HG03565 (cell line): ENCODE measurements around the gene SLFN5.
"Not testable (repeated sequence)": the region's sequence is repeated elsewhere in the genome, so short reads cannot be mapped to it uniquely, and the experiment has no call there.

ENCODE experiments used
- ATAC-seq: cut with Tn5 transposase; IDR thresholded peaks from one replicate; pipeline ENCODE4 v1.9.1; 2021; ENCODE audit warnings: mild to moderate bottlenecking, moderate library complexity; ENCODE audit not compliant: unreplicated experiment

The SLFN5 gene

DNA sequence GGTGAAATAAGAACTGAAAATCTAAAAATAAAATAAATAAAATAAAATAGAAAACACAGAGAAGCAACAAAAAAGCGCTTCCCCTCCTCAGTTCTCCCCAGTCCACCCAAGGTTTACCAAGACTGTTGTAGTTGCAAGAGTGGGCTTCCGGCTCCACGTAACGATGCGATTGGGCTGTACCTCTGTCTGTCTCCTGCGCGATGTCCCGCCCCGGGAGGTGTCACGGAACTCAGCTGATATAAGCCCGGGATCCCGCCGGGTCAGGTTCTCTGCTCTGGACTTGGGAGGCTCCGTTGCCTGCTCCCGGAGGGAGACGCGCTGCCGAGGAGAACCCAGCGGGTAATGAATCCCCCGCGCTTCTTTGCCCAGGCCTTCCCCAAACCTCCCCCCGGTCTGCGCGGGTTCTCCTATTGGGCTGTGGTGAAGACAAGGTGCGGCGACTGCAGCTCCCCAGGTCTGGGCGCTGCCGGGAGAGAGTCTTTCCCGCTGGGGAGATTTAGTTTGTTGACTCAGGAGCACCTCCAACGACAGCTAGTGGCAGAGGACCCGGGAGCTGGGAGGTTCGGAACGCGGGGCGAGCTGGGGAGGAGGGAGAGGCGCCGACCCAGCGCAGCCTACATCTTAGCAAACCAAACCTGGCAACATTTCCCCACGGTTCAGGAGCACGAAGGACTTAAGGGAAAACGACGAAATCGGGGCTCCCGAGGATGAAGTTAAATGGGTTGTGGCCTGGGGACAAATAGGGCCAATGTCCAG, at the start of gene SLFN5:
Gene SLFN5 (plus strand): TSS at position 268 of the 756 bp plus-strand sequence. CDS start 15,619 bp downstream, outside the sequence.
- ATAC-seq = peak; percentile 48

DNA sequence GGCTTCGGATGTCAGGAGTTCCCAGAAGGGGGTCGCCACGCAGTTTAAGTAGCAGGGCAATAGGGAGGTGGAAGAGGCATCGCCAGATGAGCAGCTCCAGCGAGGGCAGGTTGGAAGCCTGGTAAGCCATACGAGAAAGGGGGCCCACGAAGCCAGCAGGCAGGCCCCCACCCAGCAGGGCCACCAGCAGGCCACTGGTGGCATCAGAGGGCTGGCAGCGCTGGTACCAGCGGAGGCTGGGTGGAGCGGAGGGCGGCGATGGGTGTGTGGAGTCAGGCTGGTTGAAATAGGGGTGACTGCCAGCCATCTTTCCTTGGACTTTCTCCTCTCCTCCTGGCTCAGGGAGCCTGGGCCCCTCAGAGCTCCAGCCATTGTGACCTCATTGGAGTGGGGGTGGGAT, 48.9 kb upstream of the SLFN5 start, which contains the start of gene SLC35G3:
Gene SLC35G3 (minus strand): TSS at position 393 of the 400 bp plus-strand sequence. CDS start 86 bp downstream, at position 307.
- ATAC-seq = not testable (repeated sequence)

DNA sequence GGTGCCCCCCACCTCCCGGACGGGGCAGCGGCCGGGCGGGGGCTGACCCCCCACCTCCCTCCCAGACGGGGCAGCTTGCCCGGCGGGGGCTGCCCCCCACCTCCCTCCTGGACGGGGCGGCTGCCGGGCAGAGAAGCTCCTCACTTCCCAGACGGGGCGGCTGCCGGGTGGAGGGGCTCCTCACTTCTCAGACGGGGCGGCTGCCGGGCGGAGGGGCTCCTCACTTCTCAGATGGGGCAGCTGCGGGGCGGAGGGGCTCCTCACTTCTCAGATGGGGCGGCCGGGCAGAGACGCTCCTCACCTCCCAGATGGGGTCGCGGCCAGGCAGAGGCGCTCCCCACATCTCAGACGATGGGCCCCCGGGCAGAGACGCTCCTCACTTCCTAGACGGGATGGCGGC, 47.8 kb upstream of the SLFN5 start:
- ATAC-seq = not testable (repeated sequence)

DNA sequence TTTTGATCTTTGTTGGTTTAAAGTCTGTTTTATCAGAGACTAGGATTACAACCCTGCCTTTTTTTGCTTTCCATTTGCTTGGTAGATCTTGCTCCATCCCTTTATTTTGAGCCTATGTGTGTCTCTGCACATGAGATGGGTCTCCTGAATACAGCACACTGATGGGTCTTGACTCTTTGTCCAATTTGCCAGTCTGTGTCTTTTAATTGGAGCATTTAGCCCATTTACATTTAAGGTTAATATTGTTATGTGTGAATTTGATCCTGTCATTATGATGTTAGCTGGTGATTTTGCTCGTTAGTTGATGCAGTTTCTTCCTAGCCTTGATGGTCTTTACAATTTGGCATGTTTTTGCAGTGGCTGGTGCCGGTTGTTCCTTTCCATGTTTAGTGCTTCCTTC, 40.3 kb upstream of the SLFN5 start:
- ATAC-seq = not testable (repeated sequence)

DNA sequence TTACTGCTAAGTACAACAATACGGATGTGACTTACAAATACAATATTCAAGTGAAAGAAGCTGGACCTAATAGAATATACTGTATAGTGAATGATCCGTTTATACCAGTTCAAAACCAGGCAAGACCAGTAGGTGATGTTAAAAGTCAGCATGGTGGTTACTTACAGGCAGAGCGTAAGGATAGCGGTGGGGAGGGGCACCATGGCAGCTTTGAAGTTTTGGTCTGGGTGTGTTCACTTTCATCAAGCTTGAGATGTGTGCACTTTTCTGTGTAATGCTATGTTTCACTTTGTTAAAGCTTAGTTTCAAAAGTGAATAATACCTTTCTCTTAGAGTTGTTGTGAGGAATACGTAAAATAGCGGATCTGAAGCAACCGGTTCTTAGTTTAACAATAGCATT, 32.1 kb upstream of the SLFN5 start:
- no peak for ATAC-seq

DNA sequence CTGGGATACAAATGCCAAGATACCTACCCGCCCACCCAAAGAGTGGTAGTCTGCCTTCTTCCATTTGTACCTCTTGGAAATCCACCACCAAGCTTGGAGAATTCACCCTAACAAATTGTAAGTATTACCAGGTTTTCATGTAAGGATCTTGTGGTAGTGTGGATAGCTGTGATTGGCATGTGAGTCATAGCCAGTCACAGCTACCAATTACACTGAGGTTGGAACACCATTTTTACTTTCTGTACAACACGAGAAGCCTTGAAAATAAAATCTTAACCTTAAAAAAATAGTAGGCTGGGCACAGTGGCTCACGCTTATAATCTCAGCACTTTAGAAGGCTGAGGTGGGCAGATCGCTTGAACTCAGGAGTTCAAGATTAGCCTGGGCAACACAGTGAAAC, 30.2 kb upstream of the SLFN5 start:
- no peak for ATAC-seq

DNA sequence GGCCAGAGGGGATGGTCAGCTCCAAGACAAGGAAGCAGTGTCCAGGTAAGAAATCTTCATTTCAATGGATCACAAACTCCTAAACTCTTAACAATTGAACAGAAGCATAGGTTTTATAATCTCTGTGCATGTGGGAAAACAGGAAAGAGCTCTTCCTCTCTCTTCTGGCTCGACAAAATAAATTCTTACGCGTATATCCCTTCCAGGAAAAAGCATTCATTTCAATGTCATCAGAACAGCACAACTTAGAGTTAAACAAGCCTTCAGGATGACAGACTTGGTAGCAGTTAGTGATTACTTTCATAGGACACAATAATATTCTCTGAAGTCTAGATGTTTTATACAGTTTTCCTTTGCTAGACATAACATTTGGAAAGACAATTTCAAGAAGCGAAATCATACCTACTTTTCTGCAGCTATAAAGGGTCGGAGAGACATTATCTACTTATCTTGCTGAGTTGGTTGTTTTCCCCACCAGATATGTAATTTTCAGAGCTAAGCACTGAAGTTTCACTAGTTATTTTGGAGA, 29.4 kb upstream of the SLFN5 start:
- no peak for ATAC-seq

DNA sequence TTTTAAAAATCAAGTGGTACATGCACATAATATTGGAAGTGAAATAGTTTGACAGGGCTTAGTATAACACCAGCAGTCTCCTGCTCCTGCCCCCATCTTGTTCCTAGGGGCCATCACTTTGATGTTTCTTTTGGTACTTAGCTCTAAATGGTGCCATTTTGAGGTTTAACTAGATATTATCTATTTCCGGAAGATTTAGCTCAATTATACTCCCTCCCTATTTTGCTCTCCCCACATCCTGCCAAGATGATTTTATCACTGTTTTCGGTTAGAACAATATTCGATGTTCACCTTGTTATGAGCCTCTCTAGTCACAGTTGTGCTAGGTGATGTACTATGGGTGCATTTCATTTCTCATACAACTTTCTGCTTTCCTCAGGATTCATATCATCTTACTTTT, 28.7 kb upstream of the SLFN5 start:
- ATAC-seq = no peak

DNA sequence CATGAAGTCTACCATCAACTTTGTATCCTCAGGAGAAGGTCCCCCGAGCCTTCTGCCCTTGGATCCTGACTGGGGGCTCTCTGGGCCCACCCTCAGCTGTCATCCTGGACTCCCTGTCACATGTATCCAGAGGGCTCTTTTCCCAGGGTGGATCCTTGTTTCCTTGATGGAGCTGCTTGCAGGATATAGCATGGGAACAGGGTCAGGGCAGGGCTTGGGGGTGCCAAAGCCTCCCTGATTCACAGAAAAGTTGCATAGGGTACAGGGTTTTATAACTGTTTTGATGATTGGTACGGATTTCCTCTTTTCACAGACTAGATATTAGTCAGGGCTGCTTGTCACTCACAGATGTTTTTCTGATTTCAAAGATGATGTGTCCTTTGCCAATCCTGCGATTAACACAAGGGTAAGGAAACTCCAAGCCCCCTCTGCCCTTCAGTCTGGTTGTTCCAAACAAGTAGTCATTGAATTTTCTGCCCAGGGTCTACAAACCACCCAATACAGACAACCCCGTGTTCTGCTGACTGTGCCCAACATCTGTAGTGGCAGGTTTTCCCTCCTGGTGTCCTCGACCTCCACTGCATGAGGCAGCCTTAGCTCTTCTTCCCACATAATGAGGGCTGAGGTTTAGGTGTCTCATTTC, 28.1 kb upstream of the SLFN5 start:
- no peak for ATAC-seq

DNA sequence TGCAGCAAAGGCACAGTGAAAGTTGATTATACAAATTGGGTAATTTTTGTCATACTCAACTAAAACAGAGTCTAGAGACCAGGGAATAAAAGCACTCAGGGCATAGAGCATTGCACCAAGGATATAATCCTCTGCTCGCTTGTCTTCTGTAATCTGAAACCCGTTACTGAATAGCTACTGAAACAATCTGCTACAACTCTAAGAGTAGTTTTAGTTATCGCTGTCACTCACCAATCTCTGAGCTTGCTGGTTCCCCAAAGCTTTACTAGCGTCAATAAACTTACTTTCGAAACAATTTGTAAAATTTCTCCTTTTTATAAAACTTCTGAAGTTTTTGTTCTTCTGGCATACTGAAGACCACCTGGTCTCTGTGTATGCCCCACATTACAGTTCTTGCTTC, 25.8 kb upstream of the SLFN5 start:
- ATAC-seq = no peak

DNA sequence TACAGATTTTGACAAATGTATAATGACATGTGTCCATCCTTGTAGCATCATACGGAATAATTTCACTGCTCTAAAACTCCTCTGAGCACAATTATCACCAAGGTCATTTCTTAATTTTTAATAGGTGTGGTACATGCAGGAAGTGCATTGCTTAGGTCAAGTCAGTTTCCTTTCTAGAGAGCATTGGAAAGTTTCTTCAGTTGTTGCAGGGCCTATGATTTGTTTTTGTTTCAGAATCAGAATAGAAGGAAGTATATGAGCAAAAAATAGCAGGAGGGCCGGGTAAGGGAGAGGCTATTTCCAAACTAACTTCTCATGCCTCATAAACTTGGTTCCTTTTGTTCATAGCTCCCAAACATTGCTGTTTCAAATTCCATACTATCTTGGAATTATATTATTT, 24.0 kb upstream of the SLFN5 start:
- ATAC-seq = no peak

DNA sequence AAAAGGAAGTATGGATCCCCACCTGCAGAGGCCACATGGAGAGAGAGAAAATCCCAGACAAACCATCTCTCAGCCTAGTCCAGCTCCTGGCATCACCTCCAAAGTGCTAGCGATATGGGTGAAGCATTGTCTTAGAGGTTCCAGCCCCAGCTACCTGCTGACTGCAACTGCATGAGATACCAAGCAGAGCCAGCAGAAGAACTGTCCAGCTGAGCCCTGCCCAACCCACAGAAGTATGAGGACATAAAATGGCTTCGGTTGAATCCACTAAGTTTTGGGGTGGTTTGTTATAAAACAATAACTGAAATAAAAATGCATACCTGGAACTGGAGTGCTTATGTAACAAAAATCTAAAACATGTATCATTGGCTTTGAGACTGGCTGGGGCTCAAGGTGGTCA, 20.4 kb upstream of the SLFN5 start:
- ATAC-seq = no peak

DNA sequence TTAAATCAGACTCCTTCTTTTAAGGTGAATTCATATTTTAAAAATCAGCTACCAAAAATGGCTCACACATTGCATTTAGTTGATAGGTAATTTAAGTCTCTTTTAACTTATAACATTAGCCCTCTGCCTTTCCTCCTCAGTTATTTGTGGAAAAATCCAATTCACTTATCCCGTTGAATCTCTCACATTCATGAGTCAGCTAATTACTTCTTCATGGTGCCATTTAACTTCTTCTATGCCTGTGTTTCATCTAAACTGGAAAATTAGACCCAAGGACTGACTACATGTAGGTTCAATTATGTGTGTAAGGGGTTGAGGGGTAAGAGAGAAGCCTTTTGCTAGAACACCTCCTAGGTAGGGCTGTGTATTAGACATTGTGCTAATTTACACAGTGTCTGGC, 18.4 kb upstream of the SLFN5 start:
- ATAC-seq = no peak

DNA sequence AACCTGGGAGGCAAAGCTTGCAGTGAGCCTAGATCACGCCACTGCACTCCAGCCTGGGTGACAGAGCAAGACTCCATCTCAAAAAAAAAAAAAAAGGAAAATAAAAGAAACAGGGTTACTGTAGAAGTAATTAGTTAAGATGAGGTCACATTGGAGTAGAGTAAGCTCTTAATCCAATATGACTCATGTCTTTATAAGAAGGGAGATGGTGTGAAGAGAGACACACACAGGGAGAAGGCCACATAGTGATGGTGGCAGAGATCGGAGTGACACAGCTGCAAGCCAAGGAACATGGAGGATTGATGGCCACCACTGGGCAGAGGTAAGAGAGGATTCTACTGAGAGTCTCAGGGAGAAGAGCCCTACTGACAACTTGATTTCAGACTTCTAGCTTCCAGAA, 15.3 kb upstream of the SLFN5 start:
- ATAC-seq = no peak

DNA sequence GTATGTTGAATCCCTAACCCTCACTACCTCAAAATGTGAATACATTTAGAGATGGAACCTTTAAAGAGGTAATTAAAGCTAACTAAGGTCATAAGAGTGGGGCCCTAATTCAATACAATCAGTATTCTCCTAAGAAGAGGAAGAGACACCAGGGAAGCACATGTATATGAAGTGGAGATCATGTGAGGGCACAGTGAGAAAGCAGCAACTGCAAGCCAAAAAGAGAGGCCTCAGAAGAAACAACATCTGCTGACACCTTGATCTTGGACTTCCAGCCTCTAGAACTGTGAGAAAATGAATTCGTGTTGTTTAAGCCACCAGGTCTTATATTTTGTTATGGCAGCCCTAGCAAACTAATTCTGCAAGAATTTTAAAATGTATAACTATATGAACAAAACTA, 13.2 kb upstream of the SLFN5 start:
- no peak for ATAC-seq

DNA sequence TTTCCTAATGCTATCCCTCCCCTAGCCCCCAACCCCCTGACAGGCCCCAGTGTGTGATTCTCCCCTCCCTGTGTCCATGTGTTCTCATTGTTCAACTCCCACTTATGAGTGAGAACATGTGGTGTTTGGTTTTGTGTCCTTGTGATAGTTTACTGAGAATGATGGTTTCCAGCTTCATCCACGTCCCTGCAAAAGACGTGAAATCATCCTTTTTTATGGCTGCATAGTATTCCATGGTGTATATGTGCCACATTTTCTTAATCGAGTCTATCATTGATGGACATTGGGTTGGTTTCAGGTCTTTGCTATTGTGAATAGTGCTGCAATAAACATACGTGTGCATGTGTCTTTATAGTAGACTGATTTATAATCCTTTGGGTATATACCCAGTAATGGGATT, 8.6 kb upstream of the SLFN5 start:
- not testable (repeated sequence) for ATAC-seq

DNA sequence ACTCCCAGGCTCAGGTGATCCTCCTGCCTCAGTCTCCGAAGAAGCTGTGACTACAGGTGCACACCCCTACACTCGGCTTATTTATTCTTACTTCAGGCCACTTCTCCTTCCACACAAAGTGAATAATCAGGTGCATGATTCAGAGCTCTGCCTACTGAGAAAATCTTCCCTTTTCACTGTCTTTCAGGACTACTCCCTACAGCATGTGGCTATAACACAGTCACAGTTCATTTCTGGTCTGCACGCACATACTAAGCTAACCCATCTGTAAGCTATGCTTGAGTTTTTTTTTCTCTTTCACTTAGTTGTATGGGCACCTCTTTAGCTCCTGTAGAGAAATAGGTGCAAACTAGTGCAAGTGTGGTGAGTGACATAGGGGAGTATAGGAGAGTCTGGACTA, 7.6 kb upstream of the SLFN5 start:
- ATAC-seq = no peak

DNA sequence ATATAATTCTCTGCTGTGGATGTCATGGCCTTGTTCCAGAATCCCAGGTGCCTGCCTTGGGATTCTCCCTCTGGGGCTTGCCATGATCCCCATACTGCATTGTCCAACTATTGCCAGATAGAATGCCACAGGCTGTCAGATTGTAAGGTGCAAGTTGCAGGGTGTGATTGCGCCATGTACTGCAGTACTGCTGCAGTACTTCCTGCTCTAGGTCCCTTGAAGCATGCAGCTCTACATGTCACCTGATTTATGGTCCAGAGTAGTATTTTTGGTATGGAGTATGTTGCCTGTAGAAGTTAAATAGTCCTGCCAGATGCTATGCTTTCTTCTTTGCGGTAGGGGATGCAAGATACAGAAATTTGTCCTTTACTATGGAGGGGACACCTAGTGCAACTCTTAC, 7.0 kb upstream of the SLFN5 start:
- no peak for ATAC-seq

DNA sequence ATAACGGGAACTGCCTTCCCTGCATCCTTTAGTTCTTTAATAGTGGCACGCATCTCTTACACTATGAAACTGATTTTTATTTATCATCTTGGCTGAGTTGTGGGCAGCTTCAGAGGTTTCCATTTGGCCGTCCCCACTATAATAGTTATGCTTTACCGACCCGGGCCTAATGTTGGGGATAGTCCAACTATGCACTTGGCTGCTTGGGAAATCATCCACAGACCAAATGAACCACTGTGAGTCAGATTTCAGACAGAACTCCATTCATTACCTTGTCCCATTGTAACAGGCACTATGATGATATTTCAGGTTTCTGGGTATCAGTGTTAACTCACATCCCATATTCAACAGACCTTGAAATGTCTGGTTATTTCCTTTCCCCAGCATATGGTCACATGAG, 6.1 kb upstream of the SLFN5 start:
- no peak for ATAC-seq

DNA sequence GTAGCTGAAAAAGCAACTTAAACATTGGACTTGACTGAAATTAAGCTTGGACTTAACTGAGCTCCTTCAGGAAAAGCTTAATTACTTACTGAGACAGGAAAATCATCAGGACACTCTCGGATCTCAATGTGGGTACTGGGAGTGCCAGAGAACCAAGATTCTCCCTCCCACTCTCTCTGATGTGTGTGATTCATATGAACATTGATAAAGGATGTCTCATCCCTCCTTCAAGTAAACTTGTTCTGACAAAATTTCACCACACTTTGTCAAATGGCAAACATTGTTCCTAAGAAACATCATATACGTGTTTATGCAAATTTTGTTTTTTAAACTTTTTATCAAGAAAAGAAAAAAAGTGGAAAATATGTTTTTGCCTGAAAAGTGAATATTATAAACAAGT, 4.1 kb upstream of the SLFN5 start:
- ATAC-seq = no peak

DNA sequence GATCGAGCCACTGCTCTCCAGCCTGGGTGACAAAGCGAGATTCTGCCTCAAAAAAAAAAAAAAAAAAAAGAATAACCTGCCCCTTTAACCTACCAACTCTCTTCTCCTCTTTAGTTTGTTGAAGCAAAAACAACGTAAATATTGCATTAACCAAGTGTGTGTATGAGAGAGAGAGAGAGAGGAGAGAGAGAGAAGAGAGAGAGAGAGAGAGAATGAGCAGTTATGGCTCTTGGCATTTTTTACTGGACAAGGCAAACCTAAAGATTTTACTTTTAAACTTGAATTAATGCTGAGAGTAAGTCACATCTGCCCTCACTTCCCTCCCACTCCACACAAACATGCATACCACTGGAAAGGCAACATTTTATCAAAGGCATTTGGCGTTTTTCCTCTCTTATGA, 3.0 kb upstream of the SLFN5 start:
- ATAC-seq = no peak

DNA sequence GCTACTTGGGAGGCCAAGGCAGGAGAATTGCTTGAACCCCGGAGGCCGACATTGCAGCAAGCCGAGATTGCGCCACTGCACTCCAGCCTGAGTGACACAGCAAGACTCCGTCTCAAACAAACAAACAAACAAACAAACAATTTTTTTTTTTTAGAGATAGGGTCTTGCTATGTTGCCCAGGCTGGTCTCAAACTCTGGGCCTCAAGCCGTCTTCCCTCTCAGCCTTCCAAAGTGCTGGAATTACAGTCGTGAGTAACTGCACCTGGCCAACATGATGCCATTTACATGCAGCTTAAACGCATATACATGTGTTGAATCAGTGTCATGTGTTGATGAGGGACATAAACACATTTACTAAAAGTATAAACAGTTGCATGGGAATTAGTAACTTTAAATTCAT, 2.0 kb upstream of the SLFN5 start:
- no peak for ATAC-seq
